Measurements from ENCODE around the gene CAPN1. TPM values are rescaled to one million over a fixed set of nuclear protein-coding genes. Genes with fewer than 3 reads are reported as not detected.
"Not testable (repeated sequence)": the region's sequence is repeated elsewhere in the genome, so short reads cannot be mapped to it uniquely, and the experiment has no call there.

CAPN1 gene
- total RNA-seq, 1 experiment from 2014 or later: 99.3 TPM

- DNase-seq: peak; percentile 34
- H3K9me3 ChIP-seq: no peaks in the 10 kb centered on the region
- no peak overlapping the region for H3K4me3 ChIP-seq
Measured at GRCh38 chr11:65219930-65220213, 38.1 kb downstream of the CAPN1 start.

DNA sequence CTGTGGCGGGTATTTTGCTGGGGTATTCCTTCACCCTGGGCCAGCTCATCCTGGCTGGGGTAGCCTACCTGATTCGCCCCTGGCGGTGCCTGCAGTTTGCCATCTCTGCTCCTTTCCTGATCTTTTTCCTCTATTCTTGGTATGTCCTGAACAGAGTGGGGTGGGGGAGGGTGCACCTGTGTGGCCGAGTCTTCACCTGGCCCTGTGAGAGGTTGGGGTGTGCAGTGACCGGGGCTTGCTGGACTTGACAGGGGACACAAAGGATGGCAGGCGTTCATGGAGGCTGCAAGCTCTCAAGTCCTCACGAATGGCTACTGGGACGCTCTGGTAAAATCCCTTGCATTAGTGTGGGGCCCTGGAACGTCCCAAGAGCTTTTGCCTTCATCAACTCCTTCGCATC, 39.3 kb downstream of the CAPN1 start:
- no peak for DNase-seq
- no peaks in the 10 kb centered on the region for H3K9me3 ChIP-seq
- H3K27me3 ChIP-seq: no peaks in the 10 kb centered on the region
- no peaks in the 10 kb centered on the region for H3K36me3 ChIP-seq
- no peak overlapping the region for H3K4me3 ChIP-seq

More at GRCh38 chr11:65219930-65220213, 38.1 kb downstream of the CAPN1 start:
- H3K36me3 ChIP-seq: no peaks in the 10 kb centered on the region
- H3K27me3 ChIP-seq: no peaks in the 10 kb centered on the region

GRCh38 chr11:65223011-65223410, 41.3 kb downstream of the CAPN1 start:
- DNase-seq: no peak
- Histone ChIP-seq H3K27me3 (no peaks in the 10 kb centered on the region), H3K4me3 (no peak overlapping the region)

GRCh38 chr11:65224930-65225278, 43.2 kb downstream of the CAPN1 start:
- Histone ChIP-seq H3K36me3 (no peaks in the 10 kb centered on the region), H3K4me3 (no peak overlapping the region), H3K27me3 (no peaks in the 10 kb centered on the region), H3K9me3 (no peaks in the 10 kb centered on the region)
- peak; percentile 77 for DNase-seq

More at GRCh38 chr11:65223011-65223410, 41.3 kb downstream of the CAPN1 start:
- no peaks in the 10 kb centered on the region for H3K36me3 ChIP-seq
- H3K9me3 ChIP-seq: no peaks in the 10 kb centered on the region

DNA sequence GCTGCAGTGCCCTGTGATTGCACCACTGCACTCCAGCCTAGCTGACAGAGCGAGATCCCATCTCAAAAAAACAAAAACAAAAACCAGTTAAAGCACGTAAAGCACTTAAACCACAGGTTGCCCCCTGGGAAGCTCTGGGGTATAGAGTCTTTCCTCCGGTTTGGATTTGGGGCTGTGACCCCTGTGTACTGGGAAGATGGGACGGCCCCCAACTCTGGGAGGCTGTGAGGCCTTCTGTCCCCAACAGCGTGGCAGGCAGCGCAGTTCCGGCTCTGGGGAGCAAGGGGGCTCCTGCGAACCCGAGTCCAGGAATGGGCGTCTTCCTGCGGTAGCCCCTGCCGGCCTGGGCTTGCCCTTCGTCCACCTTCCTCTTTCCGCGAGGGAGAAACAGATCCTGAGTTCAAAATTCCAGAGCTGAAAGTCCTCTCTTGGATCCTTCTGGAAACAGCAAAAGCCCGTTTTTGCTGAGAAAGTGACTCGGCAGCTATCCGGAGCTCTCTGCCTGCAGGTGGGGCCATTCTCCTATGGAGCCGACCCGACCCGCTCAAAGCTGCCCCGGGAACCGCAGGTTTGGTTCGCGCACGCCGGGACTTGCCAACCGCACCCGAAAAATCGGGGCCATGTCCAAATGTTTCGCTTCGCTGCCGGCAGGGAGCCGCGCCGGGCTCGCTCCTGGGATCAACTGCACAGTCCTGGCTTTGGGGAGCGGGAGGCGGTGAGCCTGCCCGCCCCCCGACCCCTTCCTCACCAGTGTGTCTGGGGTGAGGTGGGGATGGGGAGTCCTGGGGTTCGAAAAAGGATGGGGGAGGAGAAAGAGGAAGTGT, 43.8 kb downstream of the CAPN1 start:
- H3K4me3 ChIP-seq: peak overlapping the region; percentile 26
- no peaks in the 10 kb centered on the region for H3K9me3 ChIP-seq
- DNase-seq: peak; percentile 57
- no peaks in the 10 kb centered on the region for H3K36me3 ChIP-seq
- no peaks in the 10 kb centered on the region for H3K27me3 ChIP-seq

- peak overlapping the region; percentile 26 for H3K4me3 ChIP-seq
- no peak for DNase-seq
Measured at GRCh38 chr11:65226103-65226442, 44.3 kb downstream of the CAPN1 start.

GRCh38 chr11:65227879-65228278, 46.2 kb downstream of the CAPN1 start:
- no peaks in the 10 kb centered on the region for H3K36me3 ChIP-seq
- DNase-seq: no peak
- no peak overlapping the region for H3K4me3 ChIP-seq
- H3K27me3 ChIP-seq: no peaks in the 10 kb centered on the region
- no peaks in the 10 kb centered on the region for H3K9me3 ChIP-seq

More at GRCh38 chr11:65226103-65226442, 44.3 kb downstream of the CAPN1 start:
- Histone ChIP-seq H3K36me3 (no peaks in the 10 kb centered on the region), H3K9me3 (no peaks in the 10 kb centered on the region), H3K27me3 (no peaks in the 10 kb centered on the region)

- Histone ChIP-seq H3K9me3 (no peaks in the 10 kb centered on the region), H3K4me3 (no peak overlapping the region), H3K36me3 (no peaks in the 10 kb centered on the region), H3K27me3 (no peaks in the 10 kb centered on the region; the same call in 1 of the 2 replicates)
- no peak for DNase-seq
Measured at GRCh38 chr11:65236194-65237059, 54.7 kb downstream of the CAPN1 start.

DNA sequence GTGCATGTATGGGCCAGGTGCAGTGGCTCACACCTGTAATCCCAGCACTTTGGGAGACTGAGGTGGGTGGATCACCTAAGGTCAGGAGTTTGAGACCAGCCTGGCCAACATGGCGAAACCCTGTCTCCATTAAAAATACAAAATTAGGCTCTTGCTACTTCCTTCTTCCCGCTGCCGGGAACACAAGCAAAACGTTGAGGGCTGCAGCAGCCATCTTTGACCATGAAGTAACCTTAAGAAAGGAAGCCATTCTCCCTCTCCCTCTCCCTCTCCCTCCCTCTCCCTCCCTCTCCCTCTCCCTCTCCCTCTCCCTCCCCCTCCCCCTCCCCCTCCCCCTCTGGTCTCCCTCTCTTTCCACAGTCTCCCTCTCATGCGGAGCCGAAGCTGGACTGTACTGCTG, 56.6 kb downstream of the CAPN1 start:
- DNase-seq, H3K27me3 ChIP-seq, H3K36me3 ChIP-seq, H3K9me3 ChIP-seq, H3K4me3 ChIP-seq: not testable (repeated sequence)

DNA sequence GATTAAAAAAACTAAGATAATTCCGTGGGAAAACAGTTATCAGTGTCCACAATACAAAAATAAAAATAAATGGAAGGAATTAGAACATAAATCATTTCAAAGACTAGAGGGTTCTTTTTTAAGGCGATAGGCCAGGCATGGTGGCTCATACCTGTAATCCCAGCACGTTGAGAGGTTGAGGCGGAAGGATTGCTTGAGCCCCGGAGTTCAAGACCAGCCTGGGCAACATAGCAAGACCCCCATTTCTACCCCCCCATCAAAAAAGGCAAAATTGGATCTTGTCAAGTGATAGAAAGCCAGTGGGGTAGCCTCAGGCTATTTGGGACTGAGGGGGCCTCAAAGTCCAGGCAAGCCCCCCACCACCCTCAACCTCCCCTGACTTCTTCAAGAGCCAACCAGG, 59.4 kb downstream of the CAPN1 start:
- Histone ChIP-seq H3K9me3 (no peaks in the 10 kb centered on the region), H3K36me3 (no peaks in the 10 kb centered on the region), H3K27me3 (no peaks in the 10 kb centered on the region), H3K4me3 (no peak overlapping the region)
- no peak for DNase-seq

DNA sequence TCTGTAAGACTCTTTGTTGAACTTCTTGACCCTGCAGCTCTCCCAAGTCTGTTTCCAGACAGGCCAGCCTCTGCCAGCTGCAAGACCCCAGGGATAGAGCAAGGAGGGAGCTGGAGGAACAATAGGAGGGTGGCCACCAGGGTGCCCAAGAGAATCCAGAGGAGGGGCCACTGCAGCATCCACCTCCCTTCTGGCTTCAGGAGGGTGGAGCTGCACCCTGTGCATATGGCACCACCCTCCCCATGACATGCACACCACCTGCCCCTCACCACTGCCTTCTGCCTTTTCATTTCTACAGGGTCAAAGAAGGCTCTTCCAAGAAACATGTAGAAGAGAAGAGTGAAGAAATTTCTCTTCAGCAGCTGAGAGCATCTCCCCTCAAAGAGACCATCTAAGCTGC, 60.0 kb downstream of the CAPN1 start:
- H3K4me3 ChIP-seq: no peak overlapping the region
- H3K27me3 ChIP-seq: no peaks in the 10 kb centered on the region
- no peak for DNase-seq
- no peaks in the 10 kb centered on the region for H3K36me3 ChIP-seq
- no peaks in the 10 kb centered on the region for H3K9me3 ChIP-seq

GRCh38 chr11:65242389-65242788, 60.7 kb downstream of the CAPN1 start:
- Histone ChIP-seq H3K9me3 (no peaks in the 10 kb centered on the region), H3K36me3 (no peaks in the 10 kb centered on the region), H3K27me3 (no peaks in the 10 kb centered on the region), H3K4me3 (no peak overlapping the region)
- no peak for DNase-seq

- no peak for DNase-seq
- no peaks in the 10 kb centered on the region for H3K9me3 ChIP-seq
Measured at GRCh38 chr11:65243797-65244196, 62.1 kb downstream of the CAPN1 start.

GRCh38 chr11:65245046-65245445, 63.3 kb downstream of the CAPN1 start:
- DNase-seq, H3K36me3 ChIP-seq, H3K9me3 ChIP-seq: not testable (repeated sequence)

More at GRCh38 chr11:65243797-65244196, 62.1 kb downstream of the CAPN1 start:
- Histone ChIP-seq H3K27me3 (no peaks in the 10 kb centered on the region), H3K4me3 (no peak overlapping the region), H3K36me3 (no peaks in the 10 kb centered on the region)

GRCh38 chr11:65246506-65246905, 64.8 kb downstream of the CAPN1 start:
- Histone ChIP-seq H3K9me3 (no peaks in the 10 kb centered on the region), H3K4me3 (no peak overlapping the region), H3K27me3 (no peaks in the 10 kb centered on the region), H3K36me3 (no peaks in the 10 kb centered on the region)
- no peak for DNase-seq

More at GRCh38 chr11:65245046-65245445, 63.3 kb downstream of the CAPN1 start:
- H3K4me3 ChIP-seq, H3K27me3 ChIP-seq: not testable (repeated sequence)

DNA sequence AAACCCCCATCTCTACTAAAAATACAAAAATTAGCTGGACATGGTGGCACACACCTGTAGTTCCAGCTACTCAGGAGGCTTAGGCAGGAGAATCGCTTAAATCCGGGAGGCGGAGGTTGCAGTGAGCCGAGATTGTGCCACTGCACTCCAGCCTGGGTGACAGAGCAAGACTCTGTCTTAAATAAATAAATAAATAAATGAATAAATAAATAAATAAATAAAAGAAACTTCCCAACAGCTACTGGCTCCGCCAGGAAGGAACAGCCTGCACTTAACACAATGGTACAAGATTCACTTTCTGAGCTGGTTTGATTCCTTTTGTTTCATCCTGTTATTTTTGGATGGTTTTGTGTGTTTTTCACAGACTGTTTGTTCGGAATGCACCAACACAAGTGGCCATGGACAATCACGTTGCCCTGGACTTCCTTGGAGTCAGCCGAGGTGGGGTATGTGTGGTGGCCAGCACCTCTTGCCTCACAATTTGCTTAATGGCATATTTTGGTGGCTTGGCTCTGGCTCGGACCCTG, 66.5 kb downstream of the CAPN1 start:
- not testable (repeated sequence) for H3K27me3 ChIP-seq, H3K36me3 ChIP-seq, DNase-seq, H3K4me3 ChIP-seq, H3K9me3 ChIP-seq

- Histone ChIP-seq H3K9me3 (no peaks in the 10 kb centered on the region), H3K36me3 (no peaks in the 10 kb centered on the region), H3K4me3 (no peak overlapping the region), H3K27me3 (no peaks in the 10 kb centered on the region)
- no peak for DNase-seq
Measured at GRCh38 chr11:65251476-65251875, 69.7 kb downstream of the CAPN1 start.

Measured in MG63 (cell line).